WTC11 (cell line): Measurements from ENCODE around the gene ZNF710. TPM values are rescaled to one million over a fixed set of nuclear protein-coding genes. Genes with fewer than 3 reads are reported as not detected.

ENCODE experiments used
- ATAC-seq: fragments of 200-7000 bp; cut with Tn5 transposase; 2 replicates; pipeline ENCODE4 v1.10.0; 2021; ENCODE audit warnings: mild to moderate bottlenecking, moderate library complexity
- CTCF ChIA-PET: fragments of 300-600 bp; sonication (Branson Sonifier 250); formaldehyde crosslinking; loops from one replicate; lab custom pipeline; 2021; ENCODE audit warnings: antibody characterized with exemption; lab: Charles Lee
- POLR2A ChIA-PET: fragments of 350-600 bp; sonication (Branson Sonifier 250); formaldehyde crosslinking; loops from one replicate; lab custom pipeline; 2021; ENCODE audit warnings: antibody characterized with exemption; lab: Charles Lee
- DNase-seq: peaks from one replicate; pipeline ENCODE4 v3.0.0; 2021; ENCODE audit warnings: low spot score
- H3K27ac Mint-ChIP-seq: 2 replicates; pipeline ENCODE4 v1.8.0; 2021; ENCODE audit warnings: mixed read lengths
- H3K27me3 Mint-ChIP-seq: 2 replicates; pipeline ENCODE4 v1.8.0; 2021; ENCODE audit warnings: low read depth, mild to moderate bottlenecking, moderate library complexity, mixed read lengths
- H3K36me3 Mint-ChIP-seq: 2 replicates; pipeline ENCODE4 v1.8.0; 2021; ENCODE audit warnings: mixed read lengths
- H3K4me1 Mint-ChIP-seq: 2 replicates; pipeline ENCODE4 v1.8.0; 2022; ENCODE audit warnings: mixed read lengths
- H3K4me3 Mint-ChIP-seq: 2 replicates; pipeline ENCODE4 v1.8.0; 2021; ENCODE audit warnings: mild to moderate bottlenecking, moderate library complexity, mixed read lengths
- H3K9me3 Mint-ChIP-seq: 2 replicates; pipeline ENCODE4 v1.8.0; 2021; ENCODE audit warnings: mixed read lengths
- ETV6 ChIP-seq: sonication (generic); formaldehyde crosslinking; IDR thresholded peaks from 2 replicates; pipeline ENCODE4 v1.8.1; 2022; ENCODE audit warnings: mild to moderate bottlenecking, missing genetic modification reagents
- FOXK1 ChIP-seq: sonication (generic); formaldehyde crosslinking; IDR thresholded peaks from 2 replicates; pipeline ENCODE4 v1.8.0; 2022; ENCODE audit warnings: mild to moderate bottlenecking, moderate library complexity, missing genetic modification reagents
- RELA ChIP-seq: sonication (generic); formaldehyde crosslinking; IDR thresholded peaks from 2 replicates; pipeline ENCODE4 v1.8.1; 2022; ENCODE audit warnings: missing genetic modification reagents, mild to moderate bottlenecking, borderline replicate concordance
- TEAD1 ChIP-seq: sonication (generic); formaldehyde crosslinking; IDR thresholded peaks from 2 replicates; pipeline ENCODE4 v1.8.0; 2022; ENCODE audit warnings: mild to moderate bottlenecking, missing genetic modification reagents
- ZNF423 ChIP-seq: fragments of 250-450 bp; sonication (Bioruptor Pico); IDR thresholded peaks from 2 replicates; pipeline ENCODE4 v2.1.2; 2022; ENCODE audit warnings: mild to moderate bottlenecking, moderate library complexity
- total RNA-seq: library from RNA; stranded (reverse); gene quantifications from 3 replicates; pipeline ENCODE4 v1.2.3, GENCODE V29; 2021
- TF ChIP-seq, protein P1 (sequence below): sonication (generic); formaldehyde crosslinking; IDR thresholded peaks from 2 replicates; pipeline ENCODE4 v1.8.0; 2023; ENCODE audit warnings: missing genetic modification reagents, mild to moderate bottlenecking, borderline replicate concordance
- TF ChIP-seq, protein P2 (sequence below): sonication (generic); formaldehyde crosslinking; IDR thresholded peaks from 2 replicates; pipeline ENCODE4 v1.8.0; 2022; ENCODE audit warnings: mild to moderate bottlenecking, missing genetic modification reagents
- TF ChIP-seq, protein P3 (sequence below): sonication (generic); formaldehyde crosslinking; IDR thresholded peaks from 2 replicates; pipeline ENCODE4 v1.8.0; 2022; ENCODE audit warnings: mild to moderate bottlenecking, missing genetic modification reagents
- TF ChIP-seq, protein P4 (sequence below): sonication (generic); formaldehyde crosslinking; IDR thresholded peaks from 2 replicates; pipeline ENCODE4 v1.8.0; 2022; ENCODE audit warnings: missing genetic modification reagents
- TF ChIP-seq, protein P5 (sequence below): sonication (generic); formaldehyde crosslinking; IDR thresholded peaks from 2 replicates; pipeline ENCODE4 v1.8.0; 2023; ENCODE audit warnings: mild to moderate bottlenecking, missing genetic modification reagents

Gene ZNF710
- total RNA-seq, 1 experiment from 2014 or later = 25.9 TPM

DNA sequence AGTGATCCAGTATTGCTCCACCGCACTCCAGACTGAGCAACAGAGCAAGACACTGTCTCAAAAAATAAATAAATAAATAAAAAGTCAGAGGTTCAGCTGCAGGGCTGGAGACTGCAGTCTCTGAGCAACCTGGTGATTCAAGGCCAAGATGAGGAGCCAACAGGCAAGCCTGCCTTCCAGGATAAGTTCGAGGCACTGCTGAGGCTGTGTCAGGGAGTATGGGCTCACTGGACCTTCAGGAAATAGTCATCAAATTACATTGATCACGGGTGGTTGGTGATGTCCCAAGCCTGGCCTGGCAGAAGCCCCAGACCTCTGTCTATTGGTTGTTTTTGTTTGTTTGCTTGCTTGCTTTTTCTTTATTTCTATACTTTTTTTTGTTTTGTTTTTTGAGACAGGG lies 59.7 kb downstream of the ZNF710 start (continued):
- TF ChIP-seq, protein P1, sequence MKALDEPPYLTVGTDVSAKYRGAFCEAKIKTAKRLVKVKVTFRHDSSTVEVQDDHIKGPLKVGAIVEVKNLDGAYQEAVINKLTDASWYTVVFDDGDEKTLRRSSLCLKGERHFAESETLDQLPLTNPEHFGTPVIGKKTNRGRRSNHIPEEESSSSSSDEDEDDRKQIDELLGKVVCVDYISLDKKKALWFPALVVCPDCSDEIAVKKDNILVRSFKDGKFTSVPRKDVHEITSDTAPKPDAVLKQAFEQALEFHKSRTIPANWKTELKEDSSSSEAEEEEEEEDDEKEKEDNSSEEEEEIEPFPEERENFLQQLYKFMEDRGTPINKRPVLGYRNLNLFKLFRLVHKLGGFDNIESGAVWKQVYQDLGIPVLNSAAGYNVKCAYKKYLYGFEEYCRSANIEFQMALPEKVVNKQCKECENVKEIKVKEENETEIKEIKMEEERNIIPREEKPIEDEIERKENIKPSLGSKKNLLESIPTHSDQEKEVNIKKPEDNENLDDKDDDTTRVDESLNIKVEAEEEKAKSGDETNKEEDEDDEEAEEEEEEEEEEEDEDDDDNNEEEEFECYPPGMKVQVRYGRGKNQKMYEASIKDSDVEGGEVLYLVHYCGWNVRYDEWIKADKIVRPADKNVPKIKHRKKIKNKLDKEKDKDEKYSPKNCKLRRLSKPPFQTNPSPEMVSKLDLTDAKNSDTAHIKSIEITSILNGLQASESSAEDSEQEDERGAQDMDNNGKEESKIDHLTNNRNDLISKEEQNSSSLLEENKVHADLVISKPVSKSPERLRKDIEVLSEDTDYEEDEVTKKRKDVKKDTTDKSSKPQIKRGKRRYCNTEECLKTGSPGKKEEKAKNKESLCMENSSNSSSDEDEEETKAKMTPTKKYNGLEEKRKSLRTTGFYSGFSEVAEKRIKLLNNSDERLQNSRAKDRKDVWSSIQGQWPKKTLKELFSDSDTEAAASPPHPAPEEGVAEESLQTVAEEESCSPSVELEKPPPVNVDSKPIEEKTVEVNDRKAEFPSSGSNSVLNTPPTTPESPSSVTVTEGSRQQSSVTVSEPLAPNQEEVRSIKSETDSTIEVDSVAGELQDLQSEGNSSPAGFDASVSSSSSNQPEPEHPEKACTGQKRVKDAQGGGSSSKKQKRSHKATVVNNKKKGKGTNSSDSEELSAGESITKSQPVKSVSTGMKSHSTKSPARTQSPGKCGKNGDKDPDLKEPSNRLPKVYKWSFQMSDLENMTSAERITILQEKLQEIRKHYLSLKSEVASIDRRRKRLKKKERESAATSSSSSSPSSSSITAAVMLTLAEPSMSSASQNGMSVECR (CRISPR knock-in tag) = no peak

DNA sequence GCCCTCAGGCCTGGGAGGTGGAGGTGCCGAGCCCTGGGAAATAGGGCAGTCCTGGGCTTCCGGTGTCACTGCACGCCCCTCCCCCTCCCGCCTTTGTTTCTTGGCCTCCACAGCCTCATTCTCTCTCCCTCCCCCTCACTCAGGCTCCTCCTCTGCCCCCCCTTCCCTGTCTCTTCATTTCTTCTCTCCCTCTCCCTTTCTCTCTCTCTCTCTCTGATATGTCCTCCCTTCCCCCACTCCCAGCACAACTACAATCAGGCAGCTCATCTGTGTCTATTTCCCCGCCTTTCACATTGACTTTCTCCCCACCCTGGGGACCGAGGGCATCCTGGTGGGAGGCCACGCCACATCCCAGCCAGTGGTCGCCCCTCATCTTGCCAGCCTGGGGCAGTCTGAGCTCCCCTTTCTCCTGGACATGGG lies 60.9 kb downstream of the ZNF710 start:
- CTCF ChIA-PET = interaction anchor here (0.6 to 1.5 kb wide), 5 partner anchors 14 to 842 kb away, joined by 3 to 5 read pairs (median 4); no protein-coding TSS in a partner anchor
- Mint-ChIP-seq H3K36me3 (no peaks in the 10 kb centered on the region), H3K4me3 (no peak overlapping the region), H3K4me1 (peaks cover 72% of the 10 kb centered on the region), H3K27me3 (no peaks in the 10 kb centered on the region; the same call in 1 of the 2 replicates)
- POLR2A ChIA-PET = interaction anchor here (0.6 to 1.4 kb wide), 3 partner anchors 13 to 161 kb away, joined by 3 to 5 read pairs (median 5); no protein-coding TSS in a partner anchor
- ATAC-seq = peak; percentile 58
- TF ChIP-seq, protein P2, sequence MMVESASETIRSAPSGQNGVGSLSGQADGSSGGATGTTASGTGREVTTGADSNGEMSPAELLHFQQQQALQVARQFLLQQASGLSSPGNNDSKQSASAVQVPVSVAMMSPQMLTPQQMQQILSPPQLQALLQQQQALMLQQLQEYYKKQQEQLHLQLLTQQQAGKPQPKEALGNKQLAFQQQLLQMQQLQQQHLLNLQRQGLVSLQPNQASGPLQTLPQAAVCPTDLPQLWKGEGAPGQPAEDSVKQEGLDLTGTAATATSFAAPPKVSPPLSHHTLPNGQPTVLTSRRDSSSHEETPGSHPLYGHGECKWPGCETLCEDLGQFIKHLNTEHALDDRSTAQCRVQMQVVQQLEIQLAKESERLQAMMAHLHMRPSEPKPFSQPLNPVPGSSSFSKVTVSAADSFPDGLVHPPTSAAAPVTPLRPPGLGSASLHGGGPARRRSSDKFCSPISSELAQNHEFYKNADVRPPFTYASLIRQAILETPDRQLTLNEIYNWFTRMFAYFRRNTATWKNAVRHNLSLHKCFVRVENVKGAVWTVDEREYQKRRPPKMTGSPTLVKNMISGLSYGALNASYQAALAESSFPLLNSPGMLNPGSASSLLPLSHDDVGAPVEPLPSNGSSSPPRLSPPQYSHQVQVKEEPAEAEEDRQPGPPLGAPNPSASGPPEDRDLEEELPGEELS (CRISPR knock-in tag) = peak; percentile 78; the same call in 1 of the 2 replicates
- TF ChIP-seq, protein P3, sequence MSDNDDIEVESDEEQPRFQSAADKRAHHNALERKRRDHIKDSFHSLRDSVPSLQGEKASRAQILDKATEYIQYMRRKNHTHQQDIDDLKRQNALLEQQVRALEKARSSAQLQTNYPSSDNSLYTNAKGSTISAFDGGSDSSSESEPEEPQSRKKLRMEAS (CRISPR knock-in tag) = no peak; the same call in 1 of the 2 replicates
- TF ChIP-seq ETV6 (CRISPR knock-in tag) (no peak), FOXK1 (CRISPR knock-in tag) (peak; percentile 36; the same call in 1 of the 2 replicates), RELA (CRISPR knock-in tag) (no peak), ZNF423 (peak; percentile 56), TEAD1 (CRISPR knock-in tag) (peak; percentile 63; the same call in 1 of the 2 replicates)
- TF ChIP-seq, protein P4, sequence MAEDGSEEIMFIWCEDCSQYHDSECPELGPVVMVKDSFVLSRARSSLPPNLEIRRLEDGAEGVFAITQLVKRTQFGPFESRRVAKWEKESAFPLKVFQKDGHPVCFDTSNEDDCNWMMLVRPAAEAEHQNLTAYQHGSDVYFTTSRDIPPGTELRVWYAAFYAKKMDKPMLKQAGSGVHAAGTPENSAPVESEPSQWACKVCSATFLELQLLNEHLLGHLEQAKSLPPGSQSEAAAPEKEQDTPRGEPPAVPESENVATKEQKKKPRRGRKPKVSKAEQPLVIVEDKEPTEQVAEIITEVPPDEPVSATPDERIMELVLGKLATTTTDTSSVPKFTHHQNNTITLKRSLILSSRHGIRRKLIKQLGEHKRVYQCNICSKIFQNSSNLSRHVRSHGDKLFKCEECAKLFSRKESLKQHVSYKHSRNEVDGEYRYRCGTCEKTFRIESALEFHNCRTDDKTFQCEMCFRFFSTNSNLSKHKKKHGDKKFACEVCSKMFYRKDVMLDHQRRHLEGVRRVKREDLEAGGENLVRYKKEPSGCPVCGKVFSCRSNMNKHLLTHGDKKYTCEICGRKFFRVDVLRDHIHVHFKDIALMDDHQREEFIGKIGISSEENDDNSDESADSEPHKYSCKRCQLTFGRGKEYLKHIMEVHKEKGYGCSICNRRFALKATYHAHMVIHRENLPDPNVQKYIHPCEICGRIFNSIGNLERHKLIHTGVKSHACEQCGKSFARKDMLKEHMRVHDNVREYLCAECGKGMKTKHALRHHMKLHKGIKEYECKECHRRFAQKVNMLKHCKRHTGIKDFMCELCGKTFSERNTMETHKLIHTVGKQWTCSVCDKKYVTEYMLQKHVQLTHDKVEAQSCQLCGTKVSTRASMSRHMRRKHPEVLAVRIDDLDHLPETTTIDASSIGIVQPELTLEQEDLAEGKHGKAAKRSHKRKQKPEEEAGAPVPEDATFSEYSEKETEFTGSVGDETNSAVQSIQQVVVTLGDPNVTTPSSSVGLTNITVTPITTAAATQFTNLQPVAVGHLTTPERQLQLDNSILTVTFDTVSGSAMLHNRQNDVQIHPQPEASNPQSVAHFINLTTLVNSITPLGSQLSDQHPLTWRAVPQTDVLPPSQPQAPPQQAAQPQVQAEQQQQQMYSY (CRISPR knock-in tag) = no peak
- TF ChIP-seq, protein P5, sequence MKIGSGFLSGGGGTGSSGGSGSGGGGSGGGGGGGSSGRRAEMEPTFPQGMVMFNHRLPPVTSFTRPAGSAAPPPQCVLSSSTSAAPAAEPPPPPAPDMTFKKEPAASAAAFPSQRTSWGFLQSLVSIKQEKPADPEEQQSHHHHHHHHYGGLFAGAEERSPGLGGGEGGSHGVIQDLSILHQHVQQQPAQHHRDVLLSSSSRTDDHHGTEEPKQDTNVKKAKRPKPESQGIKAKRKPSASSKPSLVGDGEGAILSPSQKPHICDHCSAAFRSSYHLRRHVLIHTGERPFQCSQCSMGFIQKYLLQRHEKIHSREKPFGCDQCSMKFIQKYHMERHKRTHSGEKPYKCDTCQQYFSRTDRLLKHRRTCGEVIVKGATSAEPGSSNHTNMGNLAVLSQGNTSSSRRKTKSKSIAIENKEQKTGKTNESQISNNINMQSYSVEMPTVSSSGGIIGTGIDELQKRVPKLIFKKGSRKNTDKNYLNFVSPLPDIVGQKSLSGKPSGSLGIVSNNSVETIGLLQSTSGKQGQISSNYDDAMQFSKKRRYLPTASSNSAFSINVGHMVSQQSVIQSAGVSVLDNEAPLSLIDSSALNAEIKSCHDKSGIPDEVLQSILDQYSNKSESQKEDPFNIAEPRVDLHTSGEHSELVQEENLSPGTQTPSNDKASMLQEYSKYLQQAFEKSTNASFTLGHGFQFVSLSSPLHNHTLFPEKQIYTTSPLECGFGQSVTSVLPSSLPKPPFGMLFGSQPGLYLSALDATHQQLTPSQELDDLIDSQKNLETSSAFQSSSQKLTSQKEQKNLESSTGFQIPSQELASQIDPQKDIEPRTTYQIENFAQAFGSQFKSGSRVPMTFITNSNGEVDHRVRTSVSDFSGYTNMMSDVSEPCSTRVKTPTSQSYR = peak; percentile 87; the same call in 1 of the 2 replicates
- TF ChIP-seq, all 79 proteins: peak for 5
- Mint-ChIP-seq H3K27ac (peak overlapping the region; percentile 66), H3K9me3 (peaks cover 4% of the 10 kb centered on the region; the same call in 1 of the 2 replicates)
- DNase-seq = peak; percentile 81
